Stimulated activated naive CD8-positive, alpha-beta T cell treated with anti-CD3 and anti-CD28 coated beads, Interleukin-15, Interleukin-2, amounts not matched to agents 100 ng/mL and 50 ng/mL, for 24 hours (primary cell): ENCODE data around the gene CYTL1.
"Not testable (repeated sequence)": the region's sequence is repeated elsewhere in the genome, so short reads cannot be mapped to it uniquely, and the experiment has no call there.

Experiments used
- H3K27ac Mint-ChIP-seq: one replicate; pipeline ENCODE4 v1.8.0; 2021; ENCODE audit warnings: mild to moderate bottlenecking, mixed read lengths
- H3K27me3 Mint-ChIP-seq: one replicate; pipeline ENCODE4 v1.8.0; 2021; ENCODE audit warnings: mixed read lengths
- H3K36me3 Mint-ChIP-seq: one replicate; pipeline ENCODE4 v1.8.0; 2021; ENCODE audit warnings: low read depth, mixed read lengths
- H3K4me1 Mint-ChIP-seq: one replicate; pipeline ENCODE4 v1.8.0; 2021; ENCODE audit warnings: low read depth, mixed read lengths
- H3K4me3 Mint-ChIP-seq: one replicate; pipeline ENCODE4 v1.8.0; 2021; ENCODE audit warnings: mild to moderate bottlenecking, mixed read lengths
- H3K9me3 Mint-ChIP-seq: one replicate; pipeline ENCODE4 v1.8.0; 2021; ENCODE audit warnings: mixed read lengths

CYTL1 gene

GRCh38 chr4:5021546-5021945, 2.3 kb upstream of the CYTL1 start:
- Mint-ChIP-seq H3K4me3 (no peak overlapping the region), H3K36me3 (no peaks in the 10 kb centered on the region), H3K4me1 (peaks cover 4% of the 10 kb centered on the region), H3K9me3 (peaks cover 5% of the 10 kb centered on the region), H3K27ac (no peak overlapping the region), H3K27me3 (peaks cover 8% of the 10 kb centered on the region)

GRCh38 chr4:5020341-5020740, 1.1 kb upstream of the CYTL1 start:
- peaks cover 4% of the 10 kb centered on the region for H3K4me1 Mint-ChIP-seq
- no peaks in the 10 kb centered on the region for H3K36me3 Mint-ChIP-seq
- H3K4me3 Mint-ChIP-seq, result no peak overlapping the region
- no peak overlapping the region for H3K27ac Mint-ChIP-seq
- peaks cover 10% of the 10 kb centered on the region for H3K27me3 Mint-ChIP-seq
- peaks cover 5% of the 10 kb centered on the region for H3K9me3 Mint-ChIP-seq

- Mint-ChIP-seq H3K27me3 (peaks cover 11% of the 10 kb centered on the region), H3K9me3 (peaks cover 5% of the 10 kb centered on the region), H3K27ac (no peak overlapping the region), H3K36me3 (no peaks in the 10 kb centered on the region), H3K4me3 (no peak overlapping the region), H3K4me1 (peaks cover 4% of the 10 kb centered on the region)
Observed at GRCh38 chr4:5019796-5020195, 538 bp upstream of the CYTL1 start.

GRCh38 chr4:5018603-5019002, 655 bp downstream of the CYTL1 start:
- H3K4me3 Mint-ChIP-seq, result no peak overlapping the region
- H3K36me3 Mint-ChIP-seq, result no peaks in the 10 kb centered on the region
- H3K27me3 Mint-ChIP-seq, result peaks cover 11% of the 10 kb centered on the region
- H3K4me1 Mint-ChIP-seq, result peaks cover 4% of the 10 kb centered on the region
- H3K9me3 Mint-ChIP-seq, result peaks cover 5% of the 10 kb centered on the region
- no peak overlapping the region for H3K27ac Mint-ChIP-seq

- Mint-ChIP-seq H3K27me3 (peaks cover 11% of the 10 kb centered on the region), H3K27ac (no peak overlapping the region), H3K9me3 (peaks cover 5% of the 10 kb centered on the region), H3K4me3 (no peak overlapping the region), H3K36me3 (no peaks in the 10 kb centered on the region), H3K4me1 (peaks cover 4% of the 10 kb centered on the region)
Observed at GRCh38 chr4:5018096-5018495, 1.2 kb downstream of the CYTL1 start.

- Mint-ChIP-seq H3K36me3 (no peaks in the 10 kb centered on the region), H3K27me3 (peaks cover 18% of the 10 kb centered on the region), H3K27ac (no peak overlapping the region), H3K4me1 (peaks cover 3% of the 10 kb centered on the region), H3K9me3 (no peaks in the 10 kb centered on the region), H3K4me3 (no peak overlapping the region)
Observed at GRCh38 chr4:5014007-5014682, 5.1 kb downstream of the CYTL1 start.

- H3K27ac Mint-ChIP-seq, result no peak overlapping the region
Observed at GRCh38 chr4:5012958-5013357, 6.3 kb downstream of the CYTL1 start.

GRCh38 chr4:5012244-5012898, 6.9 kb downstream of the CYTL1 start:
- Mint-ChIP-seq H3K9me3 (no peaks in the 10 kb centered on the region), H3K36me3 (no peaks in the 10 kb centered on the region), H3K27me3 (peaks cover 16% of the 10 kb centered on the region), H3K4me3 (no peak overlapping the region), H3K27ac (no peak overlapping the region), H3K4me1 (no peaks in the 10 kb centered on the region)

More at GRCh38 chr4:5012958-5013357, 6.3 kb downstream of the CYTL1 start:
- Mint-ChIP-seq H3K4me3 (no peak overlapping the region), H3K36me3 (no peaks in the 10 kb centered on the region), H3K4me1 (no peaks in the 10 kb centered on the region), H3K27me3 (peaks cover 19% of the 10 kb centered on the region), H3K9me3 (no peaks in the 10 kb centered on the region)

- no peak overlapping the region for H3K27ac Mint-ChIP-seq
- H3K9me3 Mint-ChIP-seq, result no peaks in the 10 kb centered on the region
- H3K4me3 Mint-ChIP-seq, result no peak overlapping the region
- peaks cover 13% of the 10 kb centered on the region for H3K27me3 Mint-ChIP-seq
- no peaks in the 10 kb centered on the region for H3K4me1 Mint-ChIP-seq
- H3K36me3 Mint-ChIP-seq, result no peaks in the 10 kb centered on the region
Observed at GRCh38 chr4:5010984-5011383, 8.3 kb downstream of the CYTL1 start.

- Mint-ChIP-seq H3K36me3 (no peaks in the 10 kb centered on the region), H3K4me1 (no peaks in the 10 kb centered on the region), H3K4me3 (no peak overlapping the region), H3K27ac (no peak overlapping the region), H3K27me3 (peaks cover 14% of the 10 kb centered on the region), H3K9me3 (no peaks in the 10 kb centered on the region)
Observed at GRCh38 chr4:5009796-5010195, 9.5 kb downstream of the CYTL1 start.

- H3K27me3 Mint-ChIP-seq, result peaks cover 27% of the 10 kb centered on the region
Observed at GRCh38 chr4:5006932-5007331, 12.3 kb downstream of the CYTL1 start.

GRCh38 chr4:5004496-5004895, 14.8 kb downstream of the CYTL1 start:
- peaks cover 21% of the 10 kb centered on the region for H3K27me3 Mint-ChIP-seq
- H3K9me3 Mint-ChIP-seq, result no peaks in the 10 kb centered on the region
- H3K4me3 Mint-ChIP-seq, result no peak overlapping the region
- no peak overlapping the region for H3K27ac Mint-ChIP-seq
- no peaks in the 10 kb centered on the region for H3K36me3 Mint-ChIP-seq
- no peaks in the 10 kb centered on the region for H3K4me1 Mint-ChIP-seq

More at GRCh38 chr4:5006932-5007331, 12.3 kb downstream of the CYTL1 start:
- not testable (repeated sequence) for H3K9me3 Mint-ChIP-seq, H3K36me3 Mint-ChIP-seq, H3K27ac Mint-ChIP-seq, H3K4me1 Mint-ChIP-seq, H3K4me3 Mint-ChIP-seq

GRCh38 chr4:5003918-5004317, 15.3 kb downstream of the CYTL1 start:
- Mint-ChIP-seq H3K4me3 (no peak overlapping the region), H3K27ac (no peak overlapping the region), H3K36me3 (no peaks in the 10 kb centered on the region), H3K27me3 (peaks cover 17% of the 10 kb centered on the region), H3K9me3 (no peaks in the 10 kb centered on the region), H3K4me1 (no peaks in the 10 kb centered on the region)

- Mint-ChIP-seq H3K9me3 (no peaks in the 10 kb centered on the region), H3K27ac (no peak overlapping the region), H3K4me3 (no peak overlapping the region), H3K4me1 (no peaks in the 10 kb centered on the region), H3K36me3 (no peaks in the 10 kb centered on the region), H3K27me3 (peaks cover 17% of the 10 kb centered on the region)
Observed at GRCh38 chr4:5003372-5003857, 15.8 kb downstream of the CYTL1 start.

- H3K36me3 Mint-ChIP-seq, H3K4me1 Mint-ChIP-seq, H3K9me3 Mint-ChIP-seq, H3K27ac Mint-ChIP-seq, H3K4me3 Mint-ChIP-seq: not testable (repeated sequence)
- H3K27me3 Mint-ChIP-seq, result peaks cover 17% of the 10 kb centered on the region
Observed at GRCh38 chr4:5001641-5002040, 17.6 kb downstream of the CYTL1 start.

- H3K27ac Mint-ChIP-seq, H3K27me3 Mint-ChIP-seq, H3K9me3 Mint-ChIP-seq, H3K36me3 Mint-ChIP-seq, H3K4me3 Mint-ChIP-seq, H3K4me1 Mint-ChIP-seq: not testable (repeated sequence)
Observed at GRCh38 chr4:4996935-4997334, 22.3 kb downstream of the CYTL1 start.
